ENCODE data around the gene MUC6.

MUC6 gene

DNA sequence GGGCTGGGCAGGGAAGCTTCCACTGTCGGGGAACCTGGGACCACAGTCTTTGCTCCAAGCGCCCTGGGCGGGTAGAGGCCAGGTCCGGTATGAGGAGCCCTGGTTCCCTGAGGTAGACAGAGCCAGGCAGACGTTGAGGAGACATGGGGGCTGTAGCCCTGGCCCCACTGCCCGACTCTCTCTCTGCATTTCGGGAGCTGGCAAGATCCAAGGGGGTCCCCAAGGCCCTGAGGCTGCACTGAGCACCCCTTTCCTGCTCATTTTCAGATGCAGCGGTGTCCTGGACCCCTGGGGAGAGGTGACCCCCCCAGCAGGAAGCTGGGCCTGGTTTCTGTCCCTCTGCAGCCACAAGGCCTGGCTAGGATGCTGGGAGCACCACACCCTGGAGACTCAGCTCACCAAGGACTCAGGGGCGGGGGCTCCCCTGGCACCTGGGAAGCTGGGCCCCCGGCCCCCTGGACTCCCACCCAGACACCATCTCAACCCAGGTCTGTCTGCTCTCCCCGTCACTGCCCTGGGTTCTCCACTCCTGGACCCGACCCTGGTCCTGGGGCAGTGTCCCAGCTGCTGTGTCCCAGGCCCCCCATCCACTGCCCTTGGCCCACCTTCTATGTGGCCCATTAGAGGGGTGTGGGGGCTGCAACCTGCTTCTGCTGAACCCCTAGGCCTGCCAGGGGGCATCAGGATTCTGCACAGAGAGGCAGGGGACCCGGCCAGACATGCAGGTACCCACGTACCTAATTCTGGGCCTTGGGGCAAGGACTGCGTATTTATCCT, 15.0 kb upstream of the MUC6 start:
- no peak for DNase-seq

DNA sequence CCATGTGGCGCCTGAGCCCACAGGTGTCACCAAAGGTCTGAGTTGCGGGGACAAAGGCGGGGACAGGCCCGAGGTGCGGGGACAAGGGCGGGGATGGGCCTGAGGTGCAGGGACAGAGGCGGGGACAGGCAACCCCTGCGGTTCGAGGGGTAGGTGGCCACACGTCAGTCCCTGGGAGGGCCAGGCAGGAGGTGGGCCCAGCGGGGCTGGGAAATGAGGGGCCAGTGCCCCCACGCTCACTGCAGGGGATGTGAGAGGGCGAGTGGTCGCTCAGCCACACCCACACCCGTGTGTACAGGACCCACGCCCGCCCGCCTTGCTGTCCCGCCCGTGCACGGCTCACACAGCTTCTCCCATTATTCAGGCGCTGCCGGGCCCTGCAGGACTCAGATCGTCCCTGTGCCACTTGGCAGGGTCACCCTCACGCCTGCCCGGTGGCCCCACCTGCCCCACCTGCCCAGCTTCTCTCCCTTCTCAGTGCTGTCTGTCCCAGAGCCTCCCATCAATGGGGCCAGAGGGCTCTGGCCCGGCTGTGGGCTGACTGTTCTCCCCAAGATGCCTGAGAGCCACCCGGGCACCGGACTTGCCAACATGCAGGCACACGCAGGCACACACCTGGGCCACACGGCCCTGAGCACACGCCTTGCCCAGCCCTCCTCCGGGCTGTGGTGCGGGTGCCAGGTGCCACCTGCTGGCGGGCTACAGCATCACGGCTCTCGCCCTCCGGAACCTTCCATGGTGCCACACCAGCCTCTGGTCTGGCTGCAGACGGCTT, 14.2 kb upstream of the MUC6 start:
- peak; percentile 69 to 87 (median 80) for DNase-seq

DNA sequence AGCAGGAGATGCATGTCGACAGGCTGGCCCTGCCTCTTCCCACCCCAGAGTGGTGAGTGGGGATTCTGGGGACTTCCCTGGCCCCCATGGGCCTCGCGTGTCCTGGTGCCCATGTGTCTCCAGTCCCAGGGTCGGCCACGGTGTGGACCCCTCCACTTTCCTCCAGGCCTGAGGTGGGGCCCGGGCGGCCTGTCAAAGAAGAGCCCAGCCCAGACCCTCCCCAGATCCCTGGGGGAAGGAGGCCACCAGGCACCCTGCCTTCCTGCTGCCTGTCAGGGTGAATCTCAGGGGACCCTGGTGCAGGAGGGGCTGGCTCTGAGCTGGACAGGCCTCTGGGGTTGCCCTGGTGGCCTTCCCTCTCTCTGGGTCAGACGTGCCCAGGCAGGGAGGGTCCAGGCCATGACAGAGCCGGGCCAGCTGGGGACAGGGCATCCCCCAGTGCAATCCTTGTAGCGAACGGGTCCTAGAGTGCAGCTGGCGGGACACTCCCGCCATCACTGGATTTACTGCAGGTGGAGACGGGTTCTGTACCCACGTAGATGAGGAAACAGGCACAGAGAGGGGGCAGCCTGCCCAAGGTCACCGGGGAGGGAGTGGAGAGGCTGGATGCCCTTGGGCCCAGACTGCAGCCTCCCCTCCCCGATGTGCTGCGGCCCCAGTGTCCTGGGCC, 13.5 kb upstream of the MUC6 start:
- DNase-seq = no peak

DNA sequence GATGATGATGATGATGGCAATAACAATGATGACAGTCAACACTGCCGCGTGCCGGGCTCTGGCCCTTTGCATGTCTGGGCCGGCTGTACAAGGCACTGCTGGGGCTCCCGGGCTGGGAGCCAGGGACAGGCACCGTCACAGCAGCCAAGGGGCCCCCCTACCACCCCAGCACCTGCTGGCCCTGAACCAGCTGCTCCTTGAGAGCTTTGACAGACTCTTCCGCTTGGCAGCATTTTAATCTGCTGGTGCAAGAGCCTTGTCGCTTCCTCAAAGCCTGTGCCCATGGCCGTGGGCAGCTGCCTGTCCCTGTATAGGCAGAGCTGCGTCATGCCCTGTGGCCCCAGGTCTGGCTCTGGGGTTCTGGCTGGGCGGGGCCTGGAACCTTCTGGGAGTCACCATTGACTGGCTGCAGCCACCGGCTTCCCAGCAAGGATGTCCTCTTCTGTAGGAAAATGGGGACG, 12.9 kb upstream of the MUC6 start:
- DNase-seq = peak; percentile 69 to 85 (median 78)

DNA sequence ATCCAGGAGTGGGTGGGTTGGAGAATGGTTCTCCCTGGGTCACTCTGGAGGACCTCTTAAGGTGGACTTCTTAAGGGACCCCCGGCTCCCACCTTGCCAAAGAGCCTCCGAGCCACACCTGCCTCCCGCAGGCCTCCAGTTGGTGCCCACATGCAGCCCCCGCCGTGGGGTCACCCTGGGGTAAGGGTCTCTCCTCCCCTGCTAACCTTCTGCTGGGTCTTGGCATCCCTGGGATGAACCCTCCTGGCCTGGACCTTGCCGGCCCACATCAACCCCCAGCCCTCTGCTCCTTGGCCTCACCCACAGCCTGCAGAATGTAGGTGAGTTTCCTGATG, 12.5 kb upstream of the MUC6 start:
- no peak for DNase-seq

DNA sequence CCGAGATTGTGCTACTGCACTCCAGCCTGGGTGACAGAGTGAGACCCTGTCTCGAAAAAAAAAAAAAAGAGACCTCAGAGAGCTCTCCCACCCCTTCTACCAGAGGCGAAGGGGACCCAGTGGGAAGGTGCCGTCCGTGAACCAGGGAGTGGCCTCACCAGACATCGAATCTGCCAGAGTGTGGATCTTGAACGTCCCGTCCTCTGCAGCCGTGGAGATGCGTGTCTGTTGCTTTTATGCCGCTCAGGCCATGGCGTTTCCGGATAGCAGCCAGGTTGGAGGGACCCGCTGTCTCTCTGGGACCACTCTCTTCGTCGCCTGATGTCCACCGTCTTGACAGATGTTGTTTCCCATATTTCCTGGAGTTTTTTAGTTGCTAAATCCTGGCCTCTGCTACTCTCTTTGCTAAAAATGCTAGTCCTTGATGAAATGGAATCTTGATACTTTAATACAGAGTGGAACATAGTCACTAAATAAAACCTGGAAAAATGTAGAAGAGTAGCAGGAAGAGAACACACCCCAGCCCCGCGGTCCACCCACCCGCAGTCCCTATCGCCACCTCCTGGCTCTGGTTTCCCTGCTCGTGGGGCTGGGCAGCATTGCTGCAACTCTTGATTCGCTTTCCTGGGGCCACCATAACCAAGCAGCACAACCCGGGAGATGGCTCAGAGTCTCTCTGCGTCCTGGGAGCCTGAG, 12.0 kb upstream of the MUC6 start:
- no peak for DNase-seq

DNA sequence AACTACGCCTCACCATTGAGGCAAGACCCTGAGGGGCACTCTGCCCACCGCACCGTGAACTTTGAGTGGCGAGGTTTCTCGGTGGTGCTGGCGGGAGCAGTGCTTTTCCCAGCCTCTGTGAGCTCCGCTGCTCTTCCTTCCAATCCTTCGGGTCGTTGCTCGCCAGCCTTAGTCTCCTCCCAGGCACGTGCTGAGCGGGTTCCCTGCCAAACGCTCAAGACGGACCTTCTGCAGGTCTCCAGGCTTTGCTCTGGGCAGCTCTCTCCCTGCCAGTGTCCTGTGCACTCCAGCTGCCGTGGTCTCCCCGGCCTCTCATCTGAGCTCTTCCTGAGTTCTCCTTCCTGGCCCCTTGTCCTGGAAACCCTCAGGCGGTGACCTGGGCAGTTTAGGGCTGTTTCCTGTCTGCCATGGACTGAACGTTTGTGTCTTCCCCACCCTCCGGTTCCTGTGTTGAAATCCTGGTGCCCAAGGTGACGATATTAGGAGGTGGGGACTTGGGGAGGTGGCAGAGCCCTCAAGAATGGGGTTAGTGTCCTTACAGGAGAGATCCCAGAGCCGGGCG, 11.2 kb upstream of the MUC6 start:
- DNase-seq = no peak

DNA sequence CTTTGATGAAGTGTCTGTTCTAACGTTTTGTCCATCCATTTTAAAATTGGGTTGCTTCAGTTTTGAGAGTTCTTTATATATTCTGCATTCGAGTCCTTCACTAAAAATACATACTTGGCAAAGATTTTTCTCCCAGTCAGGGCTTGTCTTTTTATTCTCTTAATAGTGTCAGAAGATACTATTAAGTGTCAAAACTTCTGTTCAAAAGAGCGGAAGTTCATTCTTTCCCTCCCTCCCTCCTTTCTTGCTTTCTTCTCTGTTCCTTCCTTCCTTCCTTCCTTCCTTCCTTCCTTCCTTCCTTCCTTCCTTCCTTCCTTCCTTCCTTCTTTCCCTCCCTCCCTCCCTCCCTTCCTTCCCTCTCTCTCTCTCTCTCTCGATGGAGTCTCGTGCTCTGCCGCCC, 7.6 kb upstream of the MUC6 start:
- DNase-seq = no peak

DNA sequence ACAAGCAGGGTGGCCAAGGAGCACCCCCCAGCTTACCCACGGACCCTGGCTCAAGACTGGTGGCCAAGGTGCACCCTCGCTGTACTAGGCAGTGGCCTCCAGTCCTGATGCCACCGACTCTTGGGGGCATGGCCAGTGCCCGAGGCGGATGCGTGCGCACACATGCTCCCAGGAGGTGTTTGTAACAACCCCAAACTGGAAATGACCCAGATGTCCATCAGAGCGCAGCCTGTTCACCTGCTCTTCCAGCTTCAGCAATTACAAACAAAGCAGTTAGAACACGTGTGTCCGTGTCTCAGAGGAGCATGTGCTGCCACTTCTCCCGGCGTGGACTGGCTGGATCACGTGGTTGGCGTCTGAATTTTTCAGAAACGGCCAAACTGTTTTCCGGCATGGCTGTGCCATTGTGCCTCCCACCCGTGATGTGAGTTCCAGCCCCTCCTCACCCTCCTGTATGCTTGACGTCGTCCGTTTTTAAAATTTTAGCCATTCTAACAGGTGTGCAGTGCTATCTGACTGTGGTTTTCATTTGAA, 7.1 kb upstream of the MUC6 start:
- no peak for DNase-seq

DNA sequence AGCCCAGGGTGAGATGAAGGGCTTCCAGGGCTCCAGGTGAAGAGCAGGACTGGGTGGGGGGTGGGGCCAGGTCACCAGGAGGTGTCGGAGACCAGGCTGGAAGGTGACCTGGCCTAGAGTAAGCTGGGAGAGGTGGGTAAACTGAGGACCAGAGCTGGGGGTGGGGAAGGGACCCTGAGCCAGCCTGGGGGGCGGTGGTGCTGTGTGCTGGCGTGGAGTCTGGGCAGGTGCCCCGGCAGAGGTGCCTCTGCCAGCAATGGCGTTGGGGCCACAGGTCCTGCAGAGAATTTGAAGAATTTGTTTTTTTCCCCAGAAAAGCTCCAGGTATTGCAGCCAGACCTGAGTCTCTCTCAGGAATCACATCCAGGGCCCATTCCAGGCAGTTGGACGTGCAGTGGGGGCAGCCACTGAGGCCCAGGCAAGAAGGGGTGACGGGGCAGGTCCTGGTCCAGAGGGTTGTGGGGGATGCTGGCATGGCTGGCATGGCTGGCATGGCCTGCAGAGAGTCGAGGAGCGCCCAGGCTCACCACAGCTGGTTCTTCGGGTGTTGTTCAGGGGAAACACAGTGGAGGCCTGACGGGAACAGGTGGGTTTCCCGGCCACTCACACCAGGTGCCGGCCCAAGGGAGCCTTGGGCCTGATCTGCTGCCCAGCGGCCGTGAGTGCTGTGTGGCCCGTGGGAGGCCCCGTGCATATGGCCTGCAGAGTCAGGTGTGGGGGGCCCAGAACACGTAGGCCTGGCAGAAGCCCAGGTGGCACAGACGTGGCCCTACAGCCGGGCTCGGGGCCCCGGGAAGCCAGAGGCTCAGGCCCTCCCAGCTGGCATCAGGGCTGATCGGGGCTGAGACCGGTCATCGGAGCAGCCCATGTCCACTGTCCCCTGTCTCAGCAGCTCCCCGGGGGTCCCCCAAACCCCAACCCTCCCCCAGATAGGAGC, 6.4 kb upstream of the MUC6 start:
- DNase-seq = no peak

DNA sequence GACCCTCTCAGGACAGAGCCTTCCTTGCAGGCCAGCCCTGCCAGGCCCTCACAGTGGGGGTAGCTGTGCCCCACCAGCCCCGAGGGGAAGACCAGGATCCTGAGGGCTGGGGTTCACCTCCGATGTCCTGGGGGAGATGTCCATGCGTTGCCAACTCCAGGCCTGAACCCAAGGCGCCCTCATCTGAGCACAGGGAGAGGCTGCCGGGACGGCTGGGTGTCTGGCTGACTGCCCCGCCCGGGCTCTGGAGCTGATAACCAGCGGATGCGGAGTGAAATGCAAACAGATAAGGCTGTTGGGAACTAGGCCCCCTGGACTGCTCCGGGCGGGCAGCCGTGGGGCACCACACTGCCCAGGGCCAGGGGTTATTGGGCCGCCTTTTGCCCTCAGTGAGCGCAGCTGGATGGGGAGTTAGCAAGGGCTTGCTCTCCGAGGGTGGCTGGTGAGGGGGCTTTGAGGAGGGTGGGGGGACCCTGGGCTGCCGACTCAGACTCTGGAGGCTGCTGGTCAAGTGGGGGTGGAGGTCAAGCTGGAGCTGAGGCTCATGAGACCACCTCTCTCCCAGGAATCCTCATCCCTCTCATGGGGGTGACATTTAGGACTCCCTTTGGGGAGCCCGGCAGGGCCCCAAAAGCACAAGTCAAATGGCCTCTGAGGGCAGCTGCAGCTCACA, 5.6 kb upstream of the MUC6 start:
- DNase-seq = no peak

DNA sequence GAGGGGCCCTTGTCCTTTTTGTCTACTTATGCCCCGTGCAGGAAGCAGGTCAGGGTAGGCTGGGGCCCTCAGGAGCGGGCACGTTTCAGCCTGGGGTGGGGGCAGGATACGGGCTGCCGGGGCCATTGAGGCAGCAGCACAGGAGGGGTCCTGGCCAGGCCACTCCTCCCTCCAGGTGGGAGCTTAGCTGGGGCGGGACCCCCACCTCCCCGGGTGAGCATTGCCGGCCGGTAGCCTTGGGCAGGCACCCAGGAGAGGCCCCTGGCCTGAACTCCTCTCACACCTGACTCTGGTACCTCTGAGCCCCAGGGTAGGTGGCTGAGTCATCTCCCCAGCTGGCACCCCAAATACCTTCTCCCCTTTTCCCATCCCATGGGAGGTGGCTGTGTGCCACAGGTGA, 5.0 kb upstream of the MUC6 start:
- DNase-seq = no peak

DNA sequence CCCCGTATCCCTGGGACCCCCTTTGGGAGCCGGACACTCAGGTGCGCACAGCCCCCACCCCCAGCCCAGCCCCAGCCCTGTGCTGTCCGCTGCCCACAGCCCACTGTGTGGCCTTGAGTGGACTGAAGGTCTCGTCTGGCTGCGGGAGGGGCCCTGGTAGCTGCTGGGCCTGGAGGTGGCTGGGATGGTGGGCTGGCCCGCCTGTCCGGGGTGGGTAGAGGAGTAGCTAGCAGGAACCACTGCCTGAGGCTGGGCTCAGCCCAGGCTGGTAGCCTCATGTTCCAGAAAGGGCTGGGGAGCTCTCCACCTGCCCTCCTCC, 4.6 kb upstream of the MUC6 start:
- DNase-seq = no peak

DNA sequence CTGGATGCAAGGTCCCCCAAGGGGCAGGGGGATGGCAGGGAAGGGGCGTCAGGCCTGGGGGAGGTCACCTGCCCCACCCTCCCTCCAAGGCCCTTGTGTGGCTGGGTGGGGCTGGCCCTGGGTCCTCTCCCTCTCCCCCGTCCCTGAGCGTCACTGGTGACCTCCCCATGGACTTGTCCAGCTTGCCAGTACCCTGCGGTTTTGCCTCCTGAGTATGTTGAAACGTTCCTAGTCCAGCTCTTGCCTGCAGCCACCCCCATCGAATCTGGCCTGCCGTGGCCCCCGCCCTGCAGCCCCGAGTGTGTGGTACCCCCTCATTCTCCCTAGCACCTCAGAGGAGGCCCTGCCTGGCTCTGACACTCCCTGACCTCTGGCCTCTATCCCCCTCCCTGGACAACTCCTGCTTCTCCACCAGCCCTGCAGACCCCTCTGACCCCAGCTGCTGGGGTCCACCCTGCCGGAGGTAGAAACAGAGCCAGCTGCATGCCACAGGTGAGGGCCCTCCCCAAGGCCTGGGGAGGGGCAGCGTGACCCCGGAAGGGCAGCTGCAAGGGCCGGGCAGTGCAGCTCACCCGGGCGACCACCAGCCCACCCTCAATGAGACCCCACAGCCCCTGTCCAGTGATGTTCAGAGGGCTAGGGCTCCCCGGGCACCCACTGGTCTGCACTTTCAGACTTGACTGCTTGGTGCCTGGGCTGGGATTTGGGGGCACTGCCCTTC, 4.1 kb upstream of the MUC6 start:
- DNase-seq = no peak

DNA sequence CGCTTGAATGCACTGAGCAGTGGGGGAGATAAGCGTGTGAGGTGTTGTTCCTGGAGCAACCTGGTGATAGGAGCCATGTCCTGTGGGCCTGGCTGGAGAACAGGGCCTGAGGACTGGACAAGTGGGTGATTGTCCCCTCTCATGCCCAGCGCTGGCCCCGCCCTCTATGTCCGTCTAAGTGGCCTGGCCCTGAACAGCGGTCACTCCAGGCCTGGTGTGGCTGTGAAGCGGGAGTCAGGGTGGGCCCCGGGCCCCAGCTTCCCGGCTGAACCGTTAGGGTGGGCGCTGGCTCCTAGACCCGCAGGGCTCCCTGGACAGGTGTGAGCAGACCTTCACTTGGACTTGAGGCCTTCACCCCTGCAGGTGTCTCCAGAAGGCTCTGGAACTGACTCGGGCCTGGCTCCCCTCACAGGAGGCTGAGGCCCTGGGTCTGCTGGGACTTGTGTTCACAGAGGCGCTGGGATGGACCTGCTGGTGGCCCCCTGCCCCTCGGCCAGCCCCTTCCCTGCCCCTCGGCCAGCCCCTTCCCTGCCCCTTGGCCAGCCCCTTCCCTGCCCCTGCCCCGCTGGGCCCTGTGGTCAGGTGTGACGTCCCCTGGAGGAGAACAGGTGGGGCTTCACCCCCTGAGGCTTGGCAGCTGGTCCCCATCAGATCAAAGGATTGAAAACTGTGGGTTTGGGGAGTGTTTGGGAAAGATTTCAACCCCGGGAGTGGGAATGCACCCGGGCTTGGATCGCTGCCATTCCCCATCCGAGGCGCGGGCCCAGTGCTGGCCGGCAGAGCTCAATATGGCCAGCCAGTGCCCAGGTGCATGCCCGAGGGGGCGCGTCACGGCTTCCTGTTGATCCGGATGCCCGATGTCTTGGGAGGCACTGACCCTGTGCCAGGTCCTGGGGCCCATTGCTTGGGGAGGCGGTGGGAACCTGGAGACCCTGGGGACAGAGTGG, 3.2 kb upstream of the MUC6 start:
- no peak for DNase-seq

DNA sequence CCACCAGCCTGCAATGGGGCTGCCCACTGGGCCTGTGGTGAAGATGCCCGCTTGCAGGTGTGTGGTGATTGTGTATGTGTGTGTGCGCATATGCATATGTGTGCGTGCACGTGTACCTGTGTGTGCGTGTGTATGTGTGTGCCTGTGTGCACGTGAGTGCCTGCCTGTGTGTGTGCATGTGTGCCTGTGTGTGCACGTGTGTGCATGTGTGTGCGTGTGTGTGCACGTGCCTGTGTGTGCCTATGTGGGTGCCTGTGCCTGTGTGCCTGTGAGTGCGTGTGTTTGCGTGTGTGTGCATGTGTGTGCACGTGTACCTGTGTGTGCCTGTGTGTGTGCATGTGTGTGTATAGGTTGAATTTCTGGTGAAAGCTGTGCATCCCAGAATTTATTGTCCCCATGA, 2.4 kb upstream of the MUC6 start:
- DNase-seq = no peak

DNA sequence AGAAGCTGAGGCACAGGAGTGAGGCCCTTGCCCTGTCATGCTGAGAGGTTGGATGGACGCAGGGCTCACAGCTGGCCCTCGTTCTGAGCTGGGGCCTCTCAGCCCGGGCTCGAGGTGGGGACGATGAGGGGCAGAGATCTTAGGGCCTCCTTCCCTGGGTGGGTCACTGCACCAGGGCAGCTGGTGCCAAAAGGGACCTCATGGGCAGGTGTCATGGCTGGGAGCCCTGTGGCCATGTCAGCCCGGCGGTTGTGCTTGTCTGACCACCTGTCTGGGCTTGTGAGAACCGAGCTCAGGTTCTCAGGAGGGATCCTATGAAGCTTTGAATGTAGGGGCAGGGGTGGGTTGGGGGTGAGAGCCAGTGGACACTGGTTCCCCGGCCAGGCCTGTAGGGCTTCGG, 1.8 kb upstream of the MUC6 start:
- DNase-seq = no peak

DNA sequence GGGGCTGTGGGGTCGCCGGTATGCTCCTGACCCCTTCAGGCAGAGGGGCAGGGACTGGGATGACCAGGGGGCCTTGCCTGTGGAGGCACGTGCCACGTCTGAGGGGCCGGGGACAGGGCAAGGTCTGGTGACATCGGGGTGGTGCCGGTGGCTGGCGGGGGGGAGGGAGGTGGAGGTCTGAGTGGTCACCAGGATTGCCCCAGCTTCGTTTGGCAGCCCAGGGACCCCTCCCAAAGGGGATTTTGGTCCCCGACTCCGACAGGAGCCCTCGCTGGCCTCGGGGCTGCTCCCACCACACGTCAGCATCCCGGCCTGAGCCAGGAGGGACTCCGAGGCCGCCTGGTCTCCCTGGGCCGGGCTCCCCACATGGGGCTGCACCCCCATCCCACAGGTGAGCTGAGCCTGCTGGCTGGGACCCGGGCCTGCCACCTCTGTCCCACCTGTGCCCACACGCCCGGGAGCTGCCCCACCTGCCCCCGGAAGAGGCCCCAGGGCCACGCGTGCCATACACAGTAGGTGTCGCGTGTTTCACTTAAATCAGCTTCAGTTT, 1.1 kb upstream of the MUC6 start:
- DNase-seq = no peak

DNA sequence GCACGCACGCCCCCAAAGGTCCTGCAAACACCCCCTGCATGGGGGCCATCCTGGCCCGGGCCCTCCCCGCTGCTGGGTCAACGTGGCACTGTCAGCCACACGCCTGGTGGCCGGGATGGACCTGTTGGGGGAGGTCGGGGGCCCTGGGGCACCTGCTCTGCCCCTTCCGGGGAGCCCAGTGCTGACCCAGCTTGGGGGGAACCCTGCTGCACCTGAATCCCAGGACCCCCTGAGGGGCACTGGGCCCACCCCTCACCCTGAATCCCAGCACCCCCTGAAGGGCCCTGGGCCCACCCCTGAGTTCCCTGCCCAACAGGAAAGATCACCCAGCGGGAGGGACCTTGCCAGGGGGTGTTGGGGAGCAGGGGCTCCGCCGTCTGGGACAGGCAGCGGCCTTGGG, 413 bp upstream of the MUC6 start:
- DNase-seq = no peak

Measured in suppressor macrophage (primary cell).